ENCODE data around the gene SRC.
"Not testable (repeated sequence)": the region's sequence is repeated elsewhere in the genome, so short reads cannot be mapped to it uniquely, and the experiment has no call there.

SRC gene

DNA sequence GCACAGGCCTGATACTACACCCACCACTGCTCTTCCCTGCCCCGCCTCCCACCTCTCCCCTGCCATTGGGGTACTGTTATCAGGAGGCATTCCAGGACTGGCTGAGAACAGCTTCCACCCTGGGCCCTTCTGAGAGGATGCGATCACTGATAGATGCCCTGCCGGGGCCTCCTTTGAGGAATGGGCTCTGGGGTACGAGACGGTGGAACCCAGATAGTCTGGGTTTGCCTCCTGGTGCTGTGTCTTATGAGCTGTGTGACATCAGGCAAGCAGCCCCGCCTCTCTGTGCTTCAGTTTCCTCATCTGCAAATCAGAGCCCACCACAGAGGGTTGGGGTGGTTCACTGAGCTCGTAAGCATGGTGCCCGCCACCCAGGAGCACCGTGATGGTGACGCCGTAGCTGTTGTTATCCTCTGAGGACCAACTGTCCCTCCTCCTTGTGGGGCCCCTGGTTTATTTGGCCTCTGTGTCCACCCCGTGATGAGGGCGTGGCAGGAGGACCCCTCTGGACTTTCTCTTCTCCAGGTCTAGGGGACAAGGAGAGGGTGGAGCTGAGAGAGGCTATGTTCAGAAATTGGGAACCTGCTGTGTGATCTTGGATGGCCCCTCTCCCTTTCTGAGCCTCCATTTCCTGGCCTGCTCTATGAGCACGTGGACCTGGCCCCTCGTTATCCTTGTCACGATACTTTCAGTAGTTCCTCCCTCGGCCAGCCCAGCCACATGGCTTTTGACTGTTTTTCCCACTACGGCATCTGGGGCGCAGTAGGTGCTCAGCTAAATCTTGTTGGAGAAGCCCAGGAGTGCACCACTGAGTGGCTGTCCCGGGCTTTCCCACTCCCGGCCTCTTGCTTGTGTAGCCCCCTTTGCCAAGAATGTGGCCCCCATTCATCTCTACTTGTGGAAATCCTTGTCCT lies 18.3 kb downstream of the SRC start:
- no peak for DNase-seq (ENCODE audit: low spot score)

DNA sequence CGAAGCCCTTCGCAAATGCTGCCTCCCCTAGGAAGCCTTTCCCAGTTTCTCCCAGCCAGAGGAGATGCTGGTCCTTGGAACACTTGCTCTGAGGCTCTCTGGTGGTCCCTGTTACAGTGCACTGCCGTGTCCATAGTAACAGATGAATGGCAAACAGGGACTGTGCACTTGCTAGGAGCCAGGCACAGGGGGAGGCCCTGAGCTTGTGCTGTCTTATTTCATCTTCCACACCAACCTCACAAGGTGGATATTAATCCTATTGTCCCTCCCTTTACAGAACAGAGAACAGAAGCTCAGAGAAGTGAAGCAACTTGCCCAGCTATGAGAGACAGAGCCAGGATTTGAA lies 19.0 kb downstream of the SRC start:
- no peak for DNase-seq (ENCODE audit: low spot score)

DNA sequence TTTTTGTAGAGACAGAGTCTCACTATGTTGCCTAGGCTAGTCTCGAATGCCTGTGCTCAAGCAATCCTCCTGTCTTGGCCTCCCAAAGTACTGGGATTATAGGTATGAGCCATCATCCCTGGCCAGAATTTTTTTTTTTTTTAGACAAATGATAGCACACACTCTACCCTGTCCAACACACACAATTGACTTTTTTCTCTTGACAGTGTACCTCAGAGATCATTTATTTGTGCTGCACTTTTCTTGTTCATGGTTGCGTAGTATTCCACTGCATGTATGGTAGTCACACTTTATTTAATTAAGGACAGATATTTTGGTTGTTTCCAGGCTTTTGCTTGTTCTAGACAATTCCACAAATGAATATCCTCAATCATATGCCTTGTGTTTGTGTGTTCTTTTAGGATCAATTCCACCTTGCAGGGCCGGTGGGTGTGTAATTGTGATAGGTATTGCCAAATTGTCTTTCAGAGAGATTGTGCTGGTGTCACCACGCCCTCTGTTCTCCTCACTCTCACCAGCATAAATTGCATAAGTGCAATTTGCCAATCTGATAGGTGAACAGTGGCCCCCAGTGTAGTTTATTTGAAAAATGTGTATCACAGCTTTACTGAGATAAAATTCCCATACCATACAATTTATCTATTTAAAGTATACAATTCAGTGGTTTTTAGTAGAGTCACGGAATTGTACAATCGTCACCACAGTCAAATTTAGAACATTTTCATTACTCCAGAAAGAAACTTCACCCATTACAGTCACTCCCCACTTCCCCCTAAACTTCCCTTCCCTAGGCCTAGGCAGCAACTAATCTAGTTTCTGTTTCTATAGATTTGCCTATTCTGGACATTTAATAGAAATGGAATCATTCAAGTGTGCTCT lies 20.1 kb downstream of the SRC start:
- DNase-seq (ENCODE audit: low spot score): no peak

DNA sequence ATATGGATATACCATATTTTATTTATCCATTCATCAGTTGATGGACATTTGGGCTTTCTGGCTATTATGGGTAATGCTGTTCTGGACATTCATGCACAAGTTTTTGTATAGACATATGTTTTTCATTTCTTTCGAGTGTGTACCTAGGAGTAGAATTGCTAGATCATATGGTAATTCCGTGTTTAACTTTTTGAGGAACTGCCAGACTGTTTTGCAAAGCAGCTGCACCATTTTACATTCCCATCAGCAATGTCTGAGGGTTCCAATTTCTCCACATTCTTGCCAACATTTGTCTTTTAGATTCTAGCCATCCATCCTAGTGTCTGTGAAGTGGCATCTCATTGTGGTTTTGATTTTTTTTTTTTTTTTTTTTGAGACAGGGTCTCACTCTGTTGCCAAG lies 20.8 kb downstream of the SRC start:
- DNase-seq (ENCODE audit: low spot score): no peak

DNA sequence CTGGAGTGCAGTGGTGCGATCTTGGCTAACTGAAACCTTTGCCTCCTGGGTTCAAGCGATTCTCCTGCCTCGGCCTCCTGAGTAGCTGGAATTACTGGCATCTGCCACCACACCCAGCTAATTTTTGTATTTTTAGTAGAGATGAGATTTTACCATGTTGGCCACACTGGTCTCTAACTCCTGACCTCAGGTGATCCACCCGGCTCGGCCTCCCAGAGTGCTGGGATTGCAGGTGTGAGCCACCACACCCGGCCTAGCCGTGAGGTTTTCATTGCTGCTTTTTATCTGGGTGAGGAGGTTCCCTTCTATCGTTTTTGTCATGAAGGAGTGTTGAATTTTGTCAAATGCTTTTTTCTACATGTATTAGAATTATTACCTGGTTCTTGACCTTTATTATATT lies 23.9 kb downstream of the SRC start:
- DNase-seq (ENCODE audit: low spot score): no peak

DNA sequence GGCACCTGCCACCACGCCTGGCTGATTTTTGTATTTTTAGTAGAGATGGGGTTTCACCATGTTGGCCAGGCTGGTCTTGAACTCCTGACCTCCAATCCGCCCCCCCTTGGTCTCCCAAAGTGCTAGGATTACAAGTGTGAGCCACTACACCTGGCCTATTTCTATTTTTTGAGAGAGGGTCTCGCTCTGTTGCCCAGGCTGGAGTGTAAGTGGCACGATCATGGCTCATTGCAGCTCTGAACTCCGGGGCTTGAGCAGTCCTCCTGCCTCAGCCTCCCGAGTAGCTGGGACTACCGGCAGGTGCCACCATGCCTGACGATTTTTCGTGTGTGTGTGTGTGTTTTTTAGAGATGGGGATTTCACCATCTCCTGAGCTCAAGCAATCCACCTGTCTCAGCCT lies 25.9 kb downstream of the SRC start:
- not testable (repeated sequence) for DNase-seq (ENCODE audit: low spot score)

DNA sequence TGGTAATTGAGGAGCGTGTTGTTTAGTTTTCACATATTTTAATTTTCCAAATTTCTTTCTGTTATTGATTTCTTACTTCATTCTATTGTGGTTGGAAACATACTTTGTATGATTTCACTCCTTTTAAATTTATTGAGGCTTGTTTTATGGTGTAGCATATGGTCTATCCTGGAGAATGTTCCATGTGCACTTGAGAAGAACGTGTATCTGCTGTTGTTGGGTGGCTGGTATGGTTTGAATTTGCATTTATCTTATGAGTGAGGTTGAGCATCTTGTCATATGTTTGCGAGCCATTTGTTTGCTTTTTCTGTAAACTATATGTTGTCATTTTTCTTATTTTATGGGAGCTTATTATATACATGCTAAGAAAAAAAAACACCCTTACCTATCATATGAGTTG lies 26.5 kb downstream of the SRC start:
- DNase-seq (ENCODE audit: low spot score): no peak

DNA sequence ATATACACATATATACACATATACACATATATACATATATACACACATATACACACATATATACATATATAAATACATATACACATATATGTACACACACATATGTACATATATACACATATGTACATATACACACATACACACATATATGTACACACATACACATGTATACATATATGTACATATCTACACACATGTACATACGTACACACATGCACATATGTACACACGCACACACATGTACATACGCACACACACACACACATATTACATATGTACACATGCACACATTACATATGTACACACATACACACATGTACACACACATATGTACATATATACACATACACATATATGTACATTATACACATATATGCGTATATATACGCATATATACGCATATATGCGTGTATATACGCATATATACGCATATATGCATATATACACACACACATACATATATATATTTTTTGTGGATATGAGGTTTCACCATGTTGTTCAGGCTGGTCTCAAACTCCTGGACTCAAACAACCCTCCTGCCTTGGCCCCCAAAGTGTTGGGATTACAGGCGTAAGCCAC lies 27.2 kb downstream of the SRC start:
- DNase-seq (ENCODE audit: low spot score): no peak

DNA sequence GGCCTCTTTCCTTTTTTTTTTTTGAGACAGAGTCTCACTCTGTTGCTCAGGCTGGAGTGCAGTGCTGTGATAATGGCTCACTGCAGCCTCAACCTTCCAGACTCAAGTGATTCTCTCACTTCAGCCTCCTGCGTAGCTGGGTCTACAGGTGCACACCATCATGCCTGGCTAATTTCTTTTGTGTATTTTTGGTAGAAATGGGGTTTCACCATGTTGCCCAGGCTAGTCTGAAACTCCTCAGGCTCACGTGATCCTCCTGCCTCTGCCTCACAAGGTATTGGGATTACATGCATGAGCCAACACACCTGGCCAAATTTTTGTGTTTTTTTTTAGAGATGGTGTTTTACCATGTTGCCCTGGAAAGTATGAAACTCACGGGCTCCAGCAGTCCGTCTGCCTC lies 29.3 kb downstream of the SRC start:
- no peak for DNase-seq (ENCODE audit: low spot score)

DNA sequence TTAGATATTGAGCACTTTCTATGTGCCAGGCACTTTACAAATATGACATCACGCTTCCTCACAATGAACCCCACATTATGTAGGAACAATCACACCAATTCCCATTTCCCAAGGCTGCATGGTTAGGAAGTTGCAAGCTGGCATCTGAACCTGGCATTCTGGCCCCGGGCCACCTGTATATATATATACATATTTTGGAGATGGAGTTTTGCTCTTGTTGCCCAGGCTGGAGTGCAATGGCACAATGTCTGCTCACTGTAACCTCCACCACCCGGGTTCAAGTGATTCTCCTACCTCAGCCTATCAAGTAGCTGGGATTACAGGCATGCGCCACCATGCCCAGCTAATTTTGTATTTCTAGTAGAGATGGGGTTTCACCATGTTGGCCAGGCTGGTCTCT lies 30.4 kb downstream of the SRC start:
- no peak for DNase-seq (ENCODE audit: low spot score)

DNA sequence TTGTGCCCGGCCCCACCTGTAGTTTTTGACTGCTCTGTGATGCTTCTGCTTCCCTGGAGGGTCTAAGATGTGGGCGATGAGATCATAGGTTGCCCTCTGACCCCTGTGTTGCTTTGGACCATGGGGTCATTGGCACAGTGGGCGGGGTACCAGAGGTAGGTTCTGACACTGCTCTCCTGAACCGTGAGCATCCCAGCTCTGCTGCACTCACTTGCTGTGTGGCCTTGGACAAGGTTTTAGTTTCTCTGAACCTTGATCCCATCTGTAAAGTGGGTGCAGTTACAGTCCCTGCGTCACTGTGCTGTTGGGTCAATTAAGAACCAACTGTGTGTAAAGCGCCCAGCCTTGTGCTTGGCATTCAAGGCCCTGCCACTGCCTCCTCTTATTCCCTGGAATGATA lies 30.9 kb downstream of the SRC start:
- no peak for DNase-seq (ENCODE audit: low spot score)

DNA sequence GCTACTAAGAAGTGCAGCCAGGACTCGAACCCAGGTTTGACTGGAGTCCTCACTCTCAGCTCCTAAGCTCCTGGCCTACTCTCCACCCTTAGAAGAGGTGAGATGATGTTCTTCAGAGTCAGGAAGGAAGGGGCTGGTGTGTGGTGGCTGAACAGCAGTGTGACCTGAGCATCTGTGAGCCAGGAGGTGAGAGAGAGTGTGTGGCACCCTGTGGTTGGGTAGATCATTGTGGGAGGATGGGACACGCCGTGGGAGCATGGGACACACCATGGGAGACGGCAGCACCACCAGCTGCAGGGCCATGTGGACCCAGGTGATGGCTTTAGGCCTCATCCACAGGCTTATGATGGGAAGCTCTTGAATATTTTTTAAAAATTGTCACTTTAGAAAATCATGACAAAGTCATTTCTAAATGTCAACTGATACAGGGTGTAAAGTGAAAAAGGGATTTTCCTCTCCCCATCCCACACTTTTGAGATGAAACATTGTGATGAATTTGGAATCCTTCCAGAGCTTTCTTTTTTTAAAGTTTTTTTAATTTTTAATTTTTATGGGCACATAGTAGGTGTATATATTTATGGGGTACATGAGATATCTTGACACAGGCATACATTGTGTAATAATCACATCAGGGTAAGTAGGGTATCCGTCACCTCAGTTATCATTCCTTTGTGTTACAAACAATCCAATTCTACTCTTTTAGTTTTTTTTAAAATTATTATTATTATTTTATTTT lies 31.6 kb downstream of the SRC start:
- no peak for DNase-seq (ENCODE audit: low spot score)

DNA sequence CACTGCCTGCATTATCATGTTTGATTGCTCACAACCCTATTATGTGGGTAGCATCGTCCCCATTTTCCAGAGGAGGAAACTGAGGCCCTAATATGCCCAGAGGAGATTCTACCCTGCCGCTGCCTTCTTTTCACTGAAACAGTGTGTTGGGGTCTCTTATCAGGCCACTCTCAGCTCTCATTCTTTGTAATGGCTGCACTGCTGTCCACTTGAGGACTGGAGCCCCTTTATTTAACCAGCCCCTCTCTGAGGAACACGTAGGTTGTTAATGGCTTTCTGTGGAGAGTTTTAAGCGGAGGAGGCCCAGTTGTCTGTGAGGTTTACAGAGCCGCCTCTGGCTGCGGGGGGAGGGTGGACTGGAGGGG lies 32.5 kb downstream of the SRC start:
- no peak for DNase-seq (ENCODE audit: low spot score)

DNA sequence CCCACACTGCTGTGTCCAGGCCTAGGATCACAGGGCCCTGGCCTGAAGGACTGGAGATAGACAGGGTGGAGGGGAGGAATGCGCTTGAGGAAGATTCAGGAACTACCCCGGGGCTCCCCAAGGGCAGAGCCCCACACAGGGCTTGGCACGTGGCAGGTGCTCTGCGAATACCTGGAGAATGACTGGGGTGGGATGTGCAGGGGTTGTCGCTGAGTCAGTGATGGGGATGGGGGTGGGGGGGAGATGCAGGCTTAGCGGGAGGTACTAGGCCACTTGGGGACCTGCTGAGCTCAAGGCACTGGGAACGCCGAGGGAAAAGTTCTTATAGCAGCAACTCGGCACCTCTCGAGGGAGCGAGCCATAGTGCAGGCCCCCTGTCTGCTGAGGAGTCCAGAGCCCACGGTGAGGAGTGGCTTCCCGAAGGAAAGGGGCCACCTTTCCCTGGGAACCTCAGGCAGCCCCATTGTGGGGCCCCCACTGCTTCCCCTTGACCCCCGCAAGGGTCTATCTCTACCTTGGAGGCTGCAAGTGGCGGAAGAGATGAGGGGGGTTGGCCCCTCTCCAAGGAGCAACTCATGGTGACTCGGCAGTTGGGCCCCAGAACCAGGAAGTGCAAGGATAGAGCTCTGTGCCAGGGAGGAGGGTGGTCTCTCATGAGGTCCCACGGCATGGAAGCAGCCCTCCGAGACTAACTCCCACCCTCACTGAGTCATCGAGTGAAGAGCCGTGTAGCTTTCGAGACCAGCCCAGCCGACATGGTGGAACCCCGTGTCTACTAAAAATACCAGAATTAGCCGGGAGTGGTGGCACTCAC lies 33.1 kb downstream of the SRC start:
- no peak for DNase-seq (ENCODE audit: low spot score)

DNA sequence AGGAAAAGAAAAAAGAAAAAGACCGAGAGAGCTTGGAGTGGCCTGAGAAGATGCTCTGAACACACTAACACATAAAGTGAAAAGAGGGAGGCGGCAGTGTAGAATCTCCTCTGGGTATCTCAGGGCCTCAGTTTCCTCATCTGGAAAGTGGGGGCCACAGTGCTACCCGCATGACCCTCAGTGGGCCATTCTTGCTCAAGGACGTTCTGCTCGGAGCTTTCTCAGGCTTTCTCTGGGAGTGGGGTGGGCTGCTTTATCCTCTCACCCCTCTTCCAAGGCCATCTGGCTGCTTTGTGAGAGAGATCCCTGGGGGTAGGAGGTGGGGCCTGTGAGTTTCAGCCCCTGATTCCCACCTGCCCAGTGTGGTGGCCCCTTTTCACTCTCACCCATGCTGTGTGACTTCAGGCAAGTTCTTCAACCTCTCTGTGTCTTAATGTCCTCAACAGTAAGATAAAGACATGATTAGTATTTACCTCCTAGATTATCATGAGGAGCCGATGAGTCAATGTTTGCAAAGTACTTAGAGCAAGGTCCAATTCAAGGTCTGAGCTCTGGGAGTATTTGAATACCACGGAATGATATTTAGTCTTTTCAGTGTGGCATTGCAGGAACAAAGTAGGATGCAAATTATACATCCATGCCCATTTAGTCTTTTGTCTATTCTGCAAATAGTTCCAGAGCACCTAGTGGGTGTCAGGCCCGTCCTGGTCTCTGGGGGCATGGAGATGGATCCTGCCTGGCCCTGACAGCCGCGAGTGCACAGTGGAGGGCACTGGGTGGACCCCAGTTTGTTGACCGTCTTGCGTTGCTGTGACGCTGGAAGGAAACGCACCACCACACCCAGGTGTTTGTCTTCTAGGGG lies 34.3 kb downstream of the SRC start:
- DNase-seq (ENCODE audit: low spot score): no peak

DNA sequence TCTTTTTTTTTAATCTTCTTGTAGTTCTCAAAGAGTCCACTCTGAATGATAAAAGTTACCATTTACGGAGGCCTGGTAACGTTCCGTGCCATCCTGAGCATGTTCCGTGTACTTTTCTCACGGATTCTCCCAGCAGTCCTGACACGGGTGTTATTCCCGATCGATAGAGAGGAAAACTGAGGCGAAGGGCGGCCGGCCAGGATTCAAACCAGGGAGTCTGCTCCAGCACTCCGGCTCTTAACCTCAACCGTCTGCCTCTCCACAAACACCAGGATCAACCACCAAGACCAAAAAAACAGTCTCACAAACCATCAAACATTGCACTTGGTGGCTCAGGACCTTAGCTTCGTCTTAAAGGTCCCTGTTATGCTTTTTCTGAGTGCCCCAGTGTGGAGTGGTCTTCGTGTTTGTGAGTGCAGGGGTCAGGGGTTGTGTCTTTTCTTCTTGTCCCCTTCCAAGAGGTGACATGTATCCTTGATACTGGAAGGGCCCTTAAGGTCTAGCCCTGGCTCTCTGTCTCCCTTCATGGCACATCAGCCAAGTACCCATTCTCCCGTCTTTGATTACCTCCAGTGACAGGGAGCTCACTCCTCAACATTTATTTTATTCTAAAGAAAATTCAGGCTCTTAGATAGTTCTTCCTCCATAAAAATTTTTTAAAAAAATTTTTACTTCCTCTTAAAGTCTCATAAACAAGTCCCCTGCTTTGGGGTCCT lies 35.1 kb downstream of the SRC start:
- no peak for DNase-seq (ENCODE audit: low spot score)

DNA sequence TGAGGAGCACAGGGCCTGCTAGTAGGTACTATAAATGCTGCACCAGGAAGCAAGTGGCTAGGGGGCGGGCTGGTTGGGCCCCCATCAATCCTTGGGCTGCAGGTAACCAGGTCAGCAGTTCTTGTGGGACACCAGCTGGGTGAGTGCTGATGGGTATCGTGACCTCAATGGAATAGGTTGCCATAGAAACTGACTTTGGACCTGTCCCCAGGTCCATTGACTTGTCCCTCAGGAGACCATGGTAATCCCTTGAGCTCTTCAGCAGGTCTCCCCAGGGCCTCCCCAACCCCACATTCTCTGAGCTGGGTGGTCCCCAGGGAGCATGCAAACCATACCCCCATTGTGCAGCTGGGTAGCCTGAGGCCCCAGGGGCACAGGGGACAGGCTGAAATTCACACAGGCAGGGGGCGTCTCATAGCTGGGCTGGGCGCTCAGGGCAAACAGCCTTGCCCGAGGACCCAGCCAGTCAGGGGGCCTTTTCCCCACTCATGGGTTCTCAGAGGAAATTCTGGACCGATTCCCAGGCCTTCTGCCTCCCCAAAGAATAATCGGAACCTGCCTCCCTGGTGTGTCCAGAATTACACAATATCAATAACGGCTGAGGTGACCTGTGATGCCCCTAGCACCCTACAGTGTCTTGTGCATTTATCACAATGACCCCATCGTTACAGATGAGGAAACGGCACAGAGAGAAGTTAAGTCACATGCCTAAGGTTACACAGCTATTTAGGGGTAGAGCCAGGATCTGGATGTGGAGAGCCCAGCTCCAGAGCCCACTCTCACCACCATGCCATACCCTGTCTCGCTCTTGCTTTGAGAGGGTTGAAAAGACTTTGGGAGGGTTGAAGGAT lies 35.9 kb downstream of the SRC start:
- no peak for DNase-seq (ENCODE audit: low spot score)

DNA sequence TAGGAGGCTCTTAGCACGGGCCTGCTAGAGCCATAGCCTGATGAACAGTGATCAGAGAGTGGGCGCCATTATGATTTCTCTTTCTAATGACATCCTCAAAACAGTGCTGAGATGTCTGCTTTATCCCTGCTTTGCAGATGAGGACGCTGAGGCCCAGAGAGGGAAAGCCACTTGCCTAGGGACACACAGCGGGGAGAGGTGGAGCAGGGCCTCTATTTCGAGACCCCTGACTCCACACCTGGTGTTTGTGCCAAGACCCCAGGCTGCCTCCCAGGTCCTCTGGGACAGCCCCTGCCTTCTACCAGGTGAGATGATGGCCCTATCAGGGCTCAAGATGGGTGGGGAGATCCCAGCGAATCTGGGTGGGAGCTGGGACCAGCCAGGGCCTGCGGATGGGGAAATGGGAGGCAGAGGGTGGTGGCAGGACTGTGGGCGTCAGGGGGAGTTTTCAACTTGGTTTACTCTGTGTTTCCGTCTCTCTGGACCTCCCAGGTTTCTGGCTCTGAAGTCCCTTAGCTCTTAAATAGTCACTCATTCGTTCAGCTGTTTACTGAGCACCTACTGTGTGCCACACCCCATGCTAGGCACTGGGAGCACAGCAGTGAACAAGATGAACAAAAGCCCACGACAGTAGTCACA lies 36.7 kb downstream of the SRC start:
- no peak for DNase-seq (ENCODE audit: low spot score)
